Measurements from ENCODE around the gene DNAJC30.
"Not testable (repeated sequence)": the region's sequence is repeated elsewhere in the genome, so short reads cannot be mapped to it uniquely, and the experiment has no call there.

DNA sequence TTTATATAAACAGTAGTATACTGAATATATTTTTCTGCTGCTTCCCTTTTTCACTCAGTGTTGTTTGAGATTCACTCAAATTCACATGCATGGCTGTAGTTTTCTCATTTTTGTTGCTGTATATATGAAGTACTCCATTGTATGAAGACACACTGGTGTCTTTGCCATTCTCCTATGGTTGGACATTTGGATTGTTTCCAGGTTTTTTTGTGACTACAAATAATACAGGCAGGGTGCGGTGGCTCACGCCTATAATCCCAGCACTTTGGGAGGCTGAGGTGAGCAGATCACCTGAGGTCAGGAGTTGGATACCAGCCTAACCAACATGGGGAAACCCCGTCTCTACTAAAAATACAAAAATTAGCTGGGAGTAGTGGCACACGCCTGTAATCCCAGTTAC lies 22.7 kb downstream of the DNAJC30 start:
- TF ChIP-seq EZH2 (IDR thresholded peaks at IDR 0.05; ENCODE audit: low read length), result not testable (repeated sequence)
- TF ChIP-seq, protein P1, sequence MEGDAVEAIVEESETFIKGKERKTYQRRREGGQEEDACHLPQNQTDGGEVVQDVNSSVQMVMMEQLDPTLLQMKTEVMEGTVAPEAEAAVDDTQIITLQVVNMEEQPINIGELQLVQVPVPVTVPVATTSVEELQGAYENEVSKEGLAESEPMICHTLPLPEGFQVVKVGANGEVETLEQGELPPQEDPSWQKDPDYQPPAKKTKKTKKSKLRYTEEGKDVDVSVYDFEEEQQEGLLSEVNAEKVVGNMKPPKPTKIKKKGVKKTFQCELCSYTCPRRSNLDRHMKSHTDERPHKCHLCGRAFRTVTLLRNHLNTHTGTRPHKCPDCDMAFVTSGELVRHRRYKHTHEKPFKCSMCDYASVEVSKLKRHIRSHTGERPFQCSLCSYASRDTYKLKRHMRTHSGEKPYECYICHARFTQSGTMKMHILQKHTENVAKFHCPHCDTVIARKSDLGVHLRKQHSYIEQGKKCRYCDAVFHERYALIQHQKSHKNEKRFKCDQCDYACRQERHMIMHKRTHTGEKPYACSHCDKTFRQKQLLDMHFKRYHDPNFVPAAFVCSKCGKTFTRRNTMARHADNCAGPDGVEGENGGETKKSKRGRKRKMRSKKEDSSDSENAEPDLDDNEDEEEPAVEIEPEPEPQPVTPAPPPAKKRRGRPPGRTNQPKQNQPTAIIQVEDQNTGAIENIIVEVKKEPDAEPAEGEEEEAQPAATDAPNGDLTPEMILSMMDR (optimal IDR thresholded peaks at IDR 0.05 in 1 of 3, IDR thresholded peaks at IDR 0.05 in 1 of 3, conservative IDR thresholded peaks at IDR 0.05 in 1 of 3; ENCODE audit: extremely low read depth in 1 of 3, insufficient read depth in 2 of 3, low read length in 3 of 3), result not testable (repeated sequence)
